SK-N-DZ (cell line): ENCODE measurements around the gene GRAMD1A.

ENCODE experiments used
- DNase-seq: peaks from one replicate; pipeline ENCODE4 v3.0.0-alpha.2; 2015; ENCODE audit warnings: low spot score

The GRAMD1A gene

GRCh38 chr19:35073941-35074340 lies 73.8 kb downstream of the GRAMD1A start:
- DNase-seq, result no peak

GRCh38 chr19:35074426-35075201 lies 74.5 kb downstream of the GRAMD1A start:
- DNase-seq, result no peak

DNA sequence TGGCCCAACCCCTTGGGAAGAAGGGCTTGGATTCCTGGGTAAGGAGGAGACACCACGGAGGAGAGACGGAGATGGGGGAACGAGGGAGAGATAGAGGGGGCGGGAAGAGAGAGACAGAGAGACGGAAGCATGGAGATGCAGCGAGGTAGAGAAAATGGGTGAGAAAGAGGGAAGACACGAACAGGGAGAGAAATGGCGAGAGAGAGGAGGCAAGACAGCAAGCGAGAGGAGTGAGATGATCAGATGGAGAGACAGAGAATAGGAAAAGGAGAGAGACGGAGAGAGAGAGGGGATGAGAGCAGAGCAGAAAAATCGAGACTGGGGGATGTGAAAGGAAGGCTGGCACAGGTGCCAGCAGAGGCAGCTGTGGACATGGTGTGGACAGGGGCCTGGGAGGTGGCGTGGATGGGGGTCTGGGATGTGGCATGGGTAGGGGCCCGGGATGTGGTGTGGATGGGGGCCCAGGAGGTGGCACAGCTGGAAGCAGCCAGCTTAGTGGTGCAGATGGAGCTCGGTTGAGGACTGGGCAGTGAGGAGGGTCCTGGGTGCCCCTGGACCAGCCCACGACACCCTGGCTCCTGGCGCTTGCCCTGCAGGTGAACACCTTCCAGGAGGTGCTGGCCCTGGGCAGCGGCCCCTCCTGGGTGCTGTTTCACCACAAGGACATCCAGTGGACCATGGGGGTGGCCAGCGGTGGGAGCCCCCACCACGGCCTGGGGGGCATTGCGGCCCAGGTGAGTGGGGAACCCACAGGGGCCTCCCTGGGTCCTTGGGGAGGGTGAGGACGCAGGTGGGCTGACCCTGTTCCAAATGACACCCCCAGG lies 75.3 kb downstream of the GRAMD1A start:
- DNase-seq, result no peak

GRCh38 chr19:35076026-35076370 lies 75.9 kb downstream of the GRAMD1A start:
- no peak for DNase-seq
